Ascending aorta (tissue), 2 donors: ENCODE data around the gene CANT1. TPM values are rescaled to one million over a fixed set of nuclear protein-coding genes. Genes with fewer than 3 reads are reported as not detected.

Source experiments
- DNase-seq, 2 donors: peaks; one replicate each; pipeline ENCODE4 v3.0.0-alpha.2; 2019; ENCODE audit warnings: low spot score in 2 of 2
- H3K27ac ChIP-seq, 2 donors: fragments of 200-600 bp; sonication (generic); one replicate each; pipeline ENCODE4 v1.5.1; 2016 to 2017; ENCODE audit warnings: mild to moderate bottlenecking in 1 of 2
- H3K27me3 ChIP-seq: fragments of 200-600 bp; sonication (generic); one replicate; pipeline ENCODE4 v1.5.1; 2017
- H3K36me3 ChIP-seq, 2 donors: fragments of 200-600 bp; sonication (generic); one replicate each; pipeline ENCODE4 v1.5.1; 2016
- H3K4me1 ChIP-seq, 2 donors: fragments of 200-600 bp; sonication (generic); one replicate each; pipeline ENCODE4 v1.5.1; 2016 to 2017; ENCODE audit warnings: mild to moderate bottlenecking in 1 of 2
- H3K4me3 ChIP-seq, 2 donors: fragments of 200-600 bp; sonication (generic); one replicate each; pipeline ENCODE4 v1.5.1; 2016 to 2017; ENCODE audit warnings: mild to moderate bottlenecking in 1 of 2
- H3K9me3 ChIP-seq, 2 donors: fragments of 200-600 bp; sonication (generic); one replicate each; pipeline ENCODE4 v1.5.1; 2016
- CTCF ChIP-seq, 3 experiments: fragments of 200-600 bp in 2 of 3; fragments of 450-650 bp in 1 of 3; sonication (generic) in 2 of 3; IDR thresholded peaks; one replicate each; pipeline ENCODE4 v1.5.1; 2016 to 2019; ENCODE audit warnings: antibody characterized with exemption in 3 of 3, mild to moderate bottlenecking in 1 of 3, moderate library complexity in 1 of 3
- intact Hi-C: fragments of 100-400 bp; cut with DNase I; formaldehyde crosslinking; loops from one replicate; pipeline ENCODE4 v1.15.1; 2023
- total RNA-seq: library from RNA; depleted of rRNA; stranded (reverse); fragments of >200 nt; gene quantifications from one replicate; pipeline ENCODE4 v1.1.0, GENCODE V29; 2016

Gene CANT1
- total RNA-seq, 1 donor from 2014 or later: 67.2 TPM

GRCh38 chr17:79036596-79036995, 27.0 kb upstream of the CANT1 start:
- H3K4me1 ChIP-seq: peaks cover 9 to 34% of the 10 kb centered on the region in 2 donors
- intact Hi-C loops: loop anchor here (2.0 kb wide), 1 partner anchor 16 kb away; no protein-coding TSS in a partner anchor
- no peaks in the 10 kb centered on the region for H3K36me3 ChIP-seq
- H3K9me3 ChIP-seq: no peaks in the 10 kb centered on the region
- H3K27ac ChIP-seq: peak overlapping the region; percentile 65 to 66
- H3K27me3 ChIP-seq: no peaks in the 10 kb centered on the region
- DNase-seq: peak in 1 of 2 donors; percentile 79
- H3K4me3 ChIP-seq: peak overlapping the region in 1 of 2 donors; percentile 14
- TF ChIP-seq CTCF (IDR thresholded peaks at IDR 0.05): no peak

- Histone ChIP-seq H3K36me3 (no peaks in the 10 kb centered on the region), H3K4me1 (peaks cover 9 to 34% of the 10 kb centered on the region in 2 donors), H3K4me3 (peak overlapping the region in 1 of 2 donors; percentile 14), H3K9me3 (no peaks in the 10 kb centered on the region), H3K27me3 (no peaks in the 10 kb centered on the region), H3K27ac (peak overlapping the region; percentile 65 to 66)
- intact Hi-C loops: loop anchor here (2.0 kb wide), 1 partner anchor 15 kb away; no protein-coding TSS in a partner anchor
- TF ChIP-seq CTCF (IDR thresholded peaks at IDR 0.05): no peak
- DNase-seq: peak in 1 of 2 donors; percentile 53
These were observed 26.6 kb upstream of the CANT1 start for GRCh38 chr17:79036181-79036580.

GRCh38 chr17:79035686-79036085, 26.1 kb upstream of the CANT1 start:
- Histone ChIP-seq H3K4me1 (peaks cover 9 to 34% of the 10 kb centered on the region in 2 donors), H3K27ac (peak overlapping the region; percentile 65 to 66), H3K36me3 (no peaks in the 10 kb centered on the region), H3K4me3 (no peak overlapping the region), H3K9me3 (no peaks in the 10 kb centered on the region), H3K27me3 (no peaks in the 10 kb centered on the region)
- DNase-seq: peak in 1 of 2 donors; percentile 61
- TF ChIP-seq CTCF (IDR thresholded peaks at IDR 0.05): no peak
- intact Hi-C loops: loop anchor here (2.0 kb wide), 1 partner anchor 15 kb away; no protein-coding TSS in a partner anchor

- TF ChIP-seq CTCF (IDR thresholded peaks at IDR 0.05): no peak
- peaks cover 9 to 34% of the 10 kb centered on the region in 2 donors for H3K4me1 ChIP-seq
- DNase-seq: peak in 1 of 2 donors; percentile 35
- intact Hi-C loops: no loop called here
- H3K36me3 ChIP-seq: no peaks in the 10 kb centered on the region
- no peaks in the 10 kb centered on the region for H3K27me3 ChIP-seq
- H3K9me3 ChIP-seq: no peaks in the 10 kb centered on the region
- H3K27ac ChIP-seq: peak overlapping the region; percentile 65 to 66
- no peak overlapping the region for H3K4me3 ChIP-seq
These were observed 25.4 kb upstream of the CANT1 start for GRCh38 chr17:79034931-79035485.

GRCh38 chr17:79033741-79034501, 24.4 kb upstream of the CANT1 start:
- Histone ChIP-seq H3K4me3 (peak overlapping the region in 1 of 2 donors; percentile 3), H3K27me3 (no peaks in the 10 kb centered on the region), H3K36me3 (no peaks in the 10 kb centered on the region), H3K4me1 (peaks cover 9 to 34% of the 10 kb centered on the region in 2 donors), H3K9me3 (no peaks in the 10 kb centered on the region), H3K27ac (peak overlapping the region; percentile 65 to 71)
- no peak for TF ChIP-seq CTCF (IDR thresholded peaks at IDR 0.05)
- DNase-seq: peak in 1 of 2 donors; percentile 67
- intact Hi-C loops: no loop called here
